Adipose tissue (tissue), 3 donors: Measurements from ENCODE around the gene ZNF680. TPM values are rescaled to one million over a fixed set of nuclear protein-coding genes. Genes with fewer than 3 reads are reported as not detected.
"Not testable (repeated sequence)": the region's sequence is repeated elsewhere in the genome, so short reads cannot be mapped to it uniquely, and the experiment has no call there.

Experiments used
- H3K27ac ChIP-seq: one replicate; pipeline ENCODE4 v1.5.1; 2013; ENCODE audit warnings: low read depth, low read length
- WGBS, 3 donors: extraction: QIAGEN DNeasy Blood & Tissue Kit; methylation state at CpG; one replicate each; pipeline ENCODE4 v1.1.7; 2013; 5-methylcytosine and 5-hydroxymethylcytosine counted together
- polyA plus RNA-seq, 3 donors: library from polyadenylated mRNA; stranded (reverse); fragments of 200-250 nt; gene quantifications; one replicate each; pipeline ENCODE4 v1.2.3, GENCODE V29; 2013
- donor health status: healthy with polysubstance abuse.
- donor health status: Bipolar disorder and iron deficiency.
- donor health status: healthy.

ZNF680 gene
- polyA plus RNA-seq, 3 donors, result 2.2 to 7.1 (median 3.2) TPM

DNA sequence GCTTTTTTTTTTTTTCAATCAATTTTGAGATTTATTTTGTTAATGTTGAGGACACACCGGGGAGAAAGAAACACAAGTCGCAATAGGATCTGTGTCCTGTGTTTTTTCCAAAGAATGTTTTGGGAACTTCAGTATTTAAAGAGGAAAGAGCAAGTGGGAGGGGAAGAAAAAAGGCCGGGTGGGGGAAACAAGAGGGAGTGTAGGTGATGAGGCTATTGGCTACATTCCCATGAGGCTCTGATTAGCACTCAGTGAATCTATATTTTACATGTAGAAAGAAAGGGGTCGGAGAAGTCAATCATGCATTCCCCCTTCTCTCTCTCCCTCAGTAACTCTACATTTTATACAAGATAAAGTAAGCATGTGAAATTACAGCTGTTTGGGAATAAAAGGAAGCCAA lies 4.1 kb downstream of the ZNF680 start:
- WGBS, 3 donors, result 50 to 59% (median 55%) methylated on average over 4 of the region's 4 CpGs
- H3K27ac ChIP-seq, result no peak overlapping the region

DNA sequence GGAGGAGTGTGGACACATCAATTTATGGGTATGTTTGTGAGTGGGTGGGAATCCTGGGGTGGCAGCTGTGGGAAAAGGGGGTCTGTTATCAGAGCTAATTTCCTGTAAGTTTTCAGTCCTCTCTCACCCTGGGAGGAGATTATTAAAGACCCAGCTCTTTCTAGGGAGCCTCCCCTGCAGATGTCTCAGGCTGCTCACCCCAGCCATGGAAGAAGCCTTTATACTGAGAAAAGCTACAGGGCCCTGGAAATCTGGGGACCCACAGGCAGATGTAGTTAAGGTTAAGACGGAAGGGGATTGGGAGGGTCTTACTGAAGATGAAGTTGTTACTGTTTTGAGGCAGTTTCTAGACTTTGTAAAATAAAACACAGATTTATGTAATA lies 4.6 kb downstream of the ZNF680 start:
- WGBS, 3 donors, result 73 to 89% (median 84%) methylated on average over 1 of the region's 1 CpG
- H3K27ac ChIP-seq, result no peak overlapping the region

DNA sequence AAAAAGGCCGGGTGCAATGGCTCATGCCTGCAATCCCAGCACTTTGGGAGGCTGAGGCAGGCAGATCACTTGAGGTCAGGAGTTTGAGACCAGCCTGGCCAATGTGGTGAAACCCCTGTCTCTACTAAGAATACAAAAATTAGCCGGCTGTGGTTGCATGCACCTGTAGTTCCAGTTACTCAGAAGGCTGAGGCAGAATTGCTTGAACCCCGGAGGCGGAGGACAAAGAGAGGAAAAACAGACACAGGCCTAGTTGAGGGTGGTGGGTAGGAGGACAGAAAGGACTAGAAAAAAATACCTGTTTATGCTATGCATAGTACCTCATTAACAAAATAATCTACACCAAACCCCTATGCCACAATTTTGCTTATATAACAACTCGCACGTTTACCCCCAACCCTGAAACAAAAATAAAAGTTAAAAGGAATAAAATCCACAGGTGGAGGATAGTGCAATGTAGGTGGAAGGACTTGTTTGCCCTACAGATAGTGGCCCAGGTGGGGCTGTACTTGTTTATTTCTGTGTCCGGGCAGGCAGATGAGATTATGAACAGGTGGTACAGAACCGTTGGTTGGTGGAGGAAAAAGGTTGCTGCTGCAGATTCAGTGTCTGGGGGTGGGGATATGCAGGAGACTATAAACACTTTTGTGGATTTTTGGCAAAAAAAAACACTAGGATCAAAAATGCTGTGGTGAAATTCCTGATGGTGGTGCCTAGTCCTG lies 5.1 kb downstream of the ZNF680 start:
- 74 to 91% (median 91%) methylated on average over 8 of the region's 8 CpGs for WGBS, 3 donors
- no peak overlapping the region for H3K27ac ChIP-seq

DNA sequence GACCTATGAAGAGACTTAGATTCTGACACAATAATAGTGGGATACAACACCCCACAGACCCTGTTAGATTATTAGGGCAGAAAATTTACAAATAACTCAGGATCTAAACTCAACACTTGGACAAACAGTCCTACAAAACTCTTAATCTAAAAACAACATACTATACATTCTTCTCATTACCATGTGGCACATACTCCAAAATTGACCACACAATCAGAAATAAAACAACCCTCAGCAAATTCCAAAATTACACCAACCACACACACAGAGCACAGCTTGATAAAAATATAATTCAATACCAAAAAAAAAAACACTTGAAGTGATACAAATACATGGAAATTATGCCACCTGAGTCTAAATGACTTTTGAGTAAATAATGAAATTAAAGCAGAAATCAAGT lies 7.8 kb downstream of the ZNF680 start:
- H3K27ac ChIP-seq, result no peak overlapping the region

DNA sequence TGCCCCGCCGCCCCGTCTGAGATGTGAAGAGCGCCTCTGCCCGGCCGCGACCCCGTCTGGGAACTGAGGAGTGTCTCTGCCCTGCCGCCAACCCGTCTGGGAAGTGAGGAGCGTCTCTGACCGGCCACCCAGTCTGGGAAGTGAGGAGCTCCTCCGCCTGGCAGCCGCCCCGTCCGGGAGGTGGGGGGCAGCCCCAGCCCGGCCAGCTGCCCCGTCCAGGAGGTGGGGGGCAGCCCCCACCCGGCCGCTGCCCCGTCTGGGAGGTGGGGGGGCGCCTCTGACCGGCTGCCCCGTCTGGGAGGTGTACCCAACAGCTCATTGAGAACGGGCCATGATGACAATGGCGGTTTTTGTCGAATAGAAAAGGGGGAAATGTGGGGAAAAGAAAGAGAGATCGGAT lies 8.7 kb downstream of the ZNF680 start:
- H3K27ac ChIP-seq, result not testable (repeated sequence)
- 89 to 94% (median 92%) methylated on average over 21 to 25 of the region's 28 CpGs for WGBS, 3 donors

DNA sequence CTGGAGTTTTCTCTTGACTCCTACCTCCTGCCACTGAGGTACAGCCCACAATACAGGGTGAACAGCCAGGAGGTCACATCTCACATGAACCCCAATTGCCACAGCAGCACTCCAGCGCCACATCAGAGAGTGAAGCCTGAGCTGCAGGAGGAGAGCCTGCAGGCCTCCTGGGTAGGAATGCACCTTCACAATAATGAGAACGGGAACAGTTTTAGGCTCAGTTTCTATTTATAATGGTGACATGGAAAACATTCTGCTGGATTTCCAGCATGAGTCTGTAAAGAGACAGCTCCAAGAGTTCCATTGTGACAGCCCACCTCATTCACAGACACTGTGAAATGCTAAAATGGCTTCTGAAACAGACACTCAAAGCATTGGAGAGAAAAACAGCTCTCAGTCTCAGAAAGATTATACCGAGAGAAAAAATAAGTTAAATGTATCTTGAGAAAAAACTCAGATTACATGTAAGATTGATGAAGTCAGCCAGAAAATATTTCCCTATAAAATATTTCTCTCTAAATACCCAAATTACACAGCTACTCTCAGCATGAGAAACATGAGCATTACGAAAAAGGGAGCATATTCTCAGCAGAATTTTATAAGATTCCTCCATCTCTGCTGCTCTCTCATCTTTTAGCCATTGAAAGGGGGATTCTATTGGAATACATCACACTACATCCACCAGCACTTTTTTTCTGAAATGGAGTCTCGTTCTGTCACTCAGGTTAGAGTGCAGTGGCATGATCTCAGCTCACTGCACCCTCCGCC lies 11.3 kb downstream of the ZNF680 start:
- WGBS, 3 donors, result 81 to 88% (median 83%) methylated on average over 6 of the region's 6 CpGs
- H3K27ac ChIP-seq, result no peak overlapping the region

DNA sequence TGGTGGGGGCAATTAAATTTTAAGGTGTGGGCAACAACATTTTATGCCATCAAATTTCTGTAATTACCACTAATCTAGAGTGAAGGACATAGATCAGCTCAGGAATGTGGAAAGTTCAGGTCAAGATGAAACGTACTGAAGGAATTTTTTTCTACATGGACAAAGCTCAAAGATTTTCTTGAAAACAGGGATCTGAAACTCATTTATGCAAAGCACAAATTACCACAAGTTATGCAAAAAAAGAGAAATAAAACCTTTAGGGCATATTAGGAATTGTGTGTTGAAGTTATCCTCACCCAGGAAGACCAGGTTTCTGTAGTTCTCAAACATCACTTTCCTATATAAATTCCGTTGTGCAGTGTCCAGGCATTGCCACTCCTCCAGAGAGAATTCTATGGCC lies 18.9 kb downstream of the ZNF680 start:
- H3K27ac ChIP-seq, result no peak overlapping the region
- 83 to 87% (median 84%) methylated on average over 2 of the region's 2 CpGs for WGBS, 3 donors

DNA sequence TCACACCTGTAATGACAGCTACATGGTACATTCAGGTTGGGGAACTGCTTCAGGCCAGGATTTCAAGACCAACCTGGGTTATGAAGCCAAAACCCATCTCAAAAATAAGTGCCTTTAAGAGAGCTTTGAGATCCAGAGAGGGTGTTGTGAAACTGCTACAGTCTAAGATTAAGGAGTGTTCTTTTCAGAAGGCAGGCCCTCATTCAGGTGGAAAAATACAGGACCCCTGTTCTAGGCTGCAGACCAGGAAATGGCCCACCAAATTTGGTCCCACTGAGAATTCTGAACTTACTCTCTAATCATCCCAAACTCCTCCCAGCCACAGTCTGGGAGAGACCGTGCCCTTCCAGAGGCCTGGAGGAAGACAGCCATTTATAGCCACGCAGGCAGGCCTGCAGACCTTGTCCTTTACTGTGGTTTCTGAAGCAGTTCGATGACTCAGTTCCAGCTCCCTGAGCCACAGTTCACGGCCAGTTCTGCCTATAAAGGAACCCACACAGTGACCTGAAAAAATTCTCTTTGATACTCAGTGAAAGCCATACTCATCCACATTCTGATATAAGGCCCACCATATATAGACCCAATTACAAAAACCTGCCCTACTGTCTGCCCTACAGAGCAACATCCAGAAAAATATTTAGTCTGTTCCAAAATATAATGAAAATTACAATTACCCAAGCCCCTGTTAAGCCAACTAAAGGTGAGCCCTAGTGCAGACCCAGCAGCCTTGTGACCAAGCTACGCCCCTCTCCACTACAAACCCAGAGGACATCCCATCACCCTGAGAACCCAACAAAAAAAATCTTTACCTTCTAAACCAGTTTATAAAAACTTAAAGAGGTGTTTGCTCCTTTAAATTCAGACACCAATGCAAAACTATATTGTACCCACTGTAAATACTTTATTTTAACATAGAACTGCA lies 21.2 kb downstream of the ZNF680 start:
- H3K27ac ChIP-seq, result no peak overlapping the region
- 80 to 92% (median 83%) methylated on average over 5 of the region's 5 CpGs for WGBS, 3 donors

DNA sequence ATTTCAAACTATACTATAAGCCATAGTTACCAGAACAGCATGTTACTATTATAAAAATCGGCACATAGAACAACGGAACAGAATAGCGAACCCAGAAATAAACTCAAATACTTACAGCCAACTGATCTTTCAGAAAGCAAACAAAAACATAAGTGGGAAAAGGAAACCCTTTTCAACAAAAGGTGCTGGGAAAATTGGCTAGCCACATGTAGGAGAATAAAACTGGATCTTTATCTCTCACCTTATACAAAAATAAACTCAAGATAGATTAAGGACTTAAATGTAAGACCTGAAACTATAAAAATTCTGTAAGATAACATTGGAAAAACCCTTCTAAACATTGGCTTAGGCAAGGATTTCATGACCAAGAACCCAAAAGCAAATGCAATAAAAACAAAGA lies 29.1 kb downstream of the ZNF680 start:
- WGBS, 3 donors, result 95 to 98% (median 97%) methylated on average over 3 of the region's 3 CpGs
- H3K27ac ChIP-seq, result no peak overlapping the region

DNA sequence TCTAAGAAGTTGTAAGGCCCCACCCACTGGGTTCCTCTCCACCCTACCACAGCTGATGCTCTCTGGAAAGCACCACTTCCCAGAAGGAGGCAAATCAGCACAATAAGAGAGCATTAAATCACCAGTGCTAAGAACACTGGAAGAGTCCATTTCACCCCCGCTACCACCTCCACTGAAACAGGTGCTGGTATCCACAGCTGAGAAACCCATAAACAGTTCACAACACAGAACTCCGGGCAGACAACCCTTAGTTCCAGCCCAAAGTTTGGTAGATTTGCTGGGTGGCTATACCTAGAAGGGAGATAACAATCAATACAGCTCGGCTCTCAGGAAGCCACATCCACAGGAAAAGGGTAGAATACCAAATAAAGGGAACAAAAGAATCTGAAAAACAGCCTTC lies 34.1 kb downstream of the ZNF680 start:
- no peak overlapping the region for H3K27ac ChIP-seq
- 84 to 93% (median 89%) methylated on average over 3 of the region's 3 CpGs for WGBS, 3 donors

DNA sequence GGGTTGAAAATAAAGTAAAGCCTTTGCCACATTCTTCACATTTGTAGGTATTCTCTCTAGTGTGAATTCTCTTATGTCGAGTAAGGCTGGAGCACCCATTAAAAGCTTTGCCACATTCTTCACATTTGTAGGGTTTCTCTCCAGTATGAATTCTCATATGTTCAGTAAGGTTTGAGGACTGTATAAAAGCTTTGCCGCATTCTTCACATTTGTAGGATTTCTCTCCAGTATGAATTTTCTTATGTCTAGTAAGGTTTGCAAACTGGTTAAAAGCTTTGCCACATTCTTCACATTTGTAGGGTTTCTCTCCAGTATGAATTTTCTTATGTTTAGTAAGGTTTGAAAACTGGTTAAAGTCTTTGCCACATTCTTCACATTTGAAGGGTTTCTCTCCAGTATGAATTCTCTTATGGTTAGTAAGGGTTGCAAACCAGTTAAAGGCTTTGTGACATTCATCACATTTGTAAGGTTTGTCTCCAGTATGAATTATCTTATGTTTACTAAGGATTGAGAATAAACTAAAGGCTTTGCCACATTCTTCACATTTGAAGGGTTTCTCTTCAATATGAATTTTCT lies 41.4 kb downstream of the ZNF680 start:
- H3K27ac ChIP-seq, result no peak overlapping the region
- 96 to 97% (median 97%) methylated on average over 2 of the region's 2 CpGs for WGBS, 3 donors

DNA sequence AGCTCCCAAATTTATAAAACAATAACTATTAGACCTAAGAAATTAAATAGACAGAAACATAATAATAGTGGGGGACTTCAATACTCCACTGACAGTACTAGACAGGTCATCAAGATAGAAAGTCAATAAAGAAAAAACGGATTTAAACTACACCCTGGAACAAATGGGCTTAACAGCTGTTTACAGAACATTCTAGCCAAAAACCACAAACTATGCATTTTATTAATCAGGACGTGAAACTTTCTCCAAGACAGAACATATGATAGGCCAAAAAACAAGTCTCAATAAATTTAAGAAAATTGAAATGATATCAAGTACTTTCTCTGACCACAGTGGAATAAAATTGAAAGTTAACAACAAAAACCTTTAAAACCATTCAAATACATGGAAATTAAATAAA lies 46.4 kb downstream of the ZNF680 start:
- 66 to 73% (median 70%) methylated on average over 2 of the region's 2 CpGs for WGBS, 3 donors
- no peak overlapping the region for H3K27ac ChIP-seq

DNA sequence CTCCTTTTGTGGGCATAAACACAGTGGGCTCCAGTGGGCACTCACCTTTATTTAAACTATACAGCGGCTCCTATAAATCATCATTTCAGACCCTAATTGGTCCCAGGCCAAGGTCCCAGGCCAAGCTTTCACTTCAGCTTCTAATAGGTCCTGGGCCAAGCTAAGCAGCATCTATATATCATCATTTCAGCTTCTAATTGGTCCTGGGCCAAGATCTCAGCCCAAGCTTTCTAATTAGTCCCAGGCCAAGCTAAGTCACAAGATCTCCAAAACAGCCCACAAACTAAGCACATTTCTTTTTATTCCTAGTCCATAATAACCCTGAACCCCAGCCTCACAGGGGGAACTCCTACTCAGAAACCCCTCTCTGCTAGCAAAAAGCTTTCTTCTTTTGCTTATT lies 47.1 kb downstream of the ZNF680 start:
- whole genome bisulfite sequencing, 3 donors, result 82 to 96% (median 89%) methylated on average over 1 of the region's 1 CpG

DNA sequence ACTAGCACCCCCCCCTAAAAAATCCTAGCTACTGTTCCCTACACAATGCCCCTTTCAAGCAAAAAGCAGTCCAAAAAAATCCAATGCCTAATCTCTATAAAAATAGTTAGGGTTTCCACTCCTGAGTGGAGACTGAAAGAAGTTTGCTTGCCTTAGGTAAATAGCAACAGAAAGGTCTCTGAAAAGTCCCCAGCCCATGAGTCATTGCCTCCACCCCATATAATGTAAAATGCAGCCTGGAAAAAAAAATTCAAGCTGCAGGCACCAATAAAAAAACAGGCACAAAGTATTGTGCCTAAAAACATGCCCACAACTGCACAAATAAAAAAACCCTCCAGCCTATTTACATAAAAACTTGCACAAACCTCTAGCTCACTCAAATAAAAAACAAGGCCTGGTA lies 47.5 kb downstream of the ZNF680 start:
- H3K27ac ChIP-seq, result no peak overlapping the region

More for the DNA sequence above, 47.1 kb downstream of the ZNF680 start:
- H3K27ac ChIP-seq, result no peak overlapping the region

DNA sequence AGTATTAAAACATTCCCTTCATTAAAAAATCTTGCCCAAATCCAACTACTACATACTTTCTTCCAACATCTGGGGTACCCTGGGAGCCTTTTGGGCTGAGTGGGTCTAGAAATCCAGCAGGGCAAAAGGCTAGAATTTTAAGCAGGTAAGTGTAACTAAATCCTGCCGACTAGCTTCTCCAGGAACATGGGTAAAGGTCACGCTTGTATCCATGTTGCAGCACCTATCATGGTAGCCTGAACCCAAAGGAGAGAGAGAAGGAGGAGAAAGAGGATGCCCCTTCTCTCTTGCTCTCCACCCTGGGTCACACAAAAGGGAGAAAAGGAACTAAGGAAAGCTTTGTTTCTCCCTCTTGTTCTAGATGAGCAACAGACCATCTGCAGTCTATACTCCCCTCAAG lies 53.3 kb downstream of the ZNF680 start:
- 94 to 100% (median 100%) methylated on average over 2 of the region's 2 CpGs for WGBS, 3 donors
- H3K27ac ChIP-seq, result no peak overlapping the region

DNA sequence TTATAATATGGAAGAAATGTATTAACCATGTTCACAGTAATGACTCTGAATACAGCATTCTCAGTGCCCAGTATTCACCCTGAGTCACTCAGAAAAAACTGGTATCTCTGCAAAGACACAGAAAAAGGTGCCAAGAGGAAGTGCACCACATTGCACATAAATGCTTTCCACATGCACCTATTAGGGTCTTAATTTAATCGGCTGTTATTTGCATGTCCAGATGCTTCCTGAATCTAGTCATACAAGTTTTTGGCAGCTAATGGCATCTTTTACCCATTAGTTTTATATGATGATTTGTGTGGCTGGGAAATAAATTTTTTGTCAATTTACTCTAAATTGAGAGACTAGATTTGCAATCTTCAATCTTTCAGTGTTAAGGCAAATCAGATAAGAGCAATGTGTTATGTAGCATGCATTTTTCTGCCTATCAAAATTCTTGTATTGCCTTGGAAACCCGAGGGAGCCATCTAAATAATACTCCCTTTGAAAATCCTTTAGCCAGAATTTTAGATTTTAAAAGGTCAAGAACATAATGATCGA lies 58.2 kb downstream of the ZNF680 start:
- no peak overlapping the region for H3K27ac ChIP-seq
- WGBS, 3 donors, result 83 to 97% (median 84%) methylated on average over 3 of the region's 3 CpGs

DNA sequence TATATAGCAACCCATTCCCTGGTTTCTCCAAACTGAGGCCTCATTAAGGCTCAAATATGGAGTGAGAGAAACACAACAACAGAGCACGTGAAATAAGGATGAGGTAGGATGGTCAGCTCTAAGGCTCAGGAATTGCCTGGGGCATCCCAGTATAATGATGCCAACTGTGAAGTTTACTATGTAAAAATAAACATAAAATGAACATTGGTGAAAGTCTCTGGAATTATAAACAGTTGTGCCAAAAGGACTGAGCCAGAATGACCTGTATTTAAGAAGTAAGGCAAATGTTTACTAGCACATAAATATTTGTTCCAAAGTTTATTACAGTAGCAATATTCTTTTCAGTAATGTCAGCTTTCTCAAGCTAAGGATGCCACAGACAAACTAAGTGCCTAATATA lies 64.6 kb downstream of the ZNF680 start:
- 80 to 94% (median 92%) methylated on average over 1 of the region's 1 CpG for WGBS, 3 donors
- H3K27ac ChIP-seq, result no peak overlapping the region

DNA sequence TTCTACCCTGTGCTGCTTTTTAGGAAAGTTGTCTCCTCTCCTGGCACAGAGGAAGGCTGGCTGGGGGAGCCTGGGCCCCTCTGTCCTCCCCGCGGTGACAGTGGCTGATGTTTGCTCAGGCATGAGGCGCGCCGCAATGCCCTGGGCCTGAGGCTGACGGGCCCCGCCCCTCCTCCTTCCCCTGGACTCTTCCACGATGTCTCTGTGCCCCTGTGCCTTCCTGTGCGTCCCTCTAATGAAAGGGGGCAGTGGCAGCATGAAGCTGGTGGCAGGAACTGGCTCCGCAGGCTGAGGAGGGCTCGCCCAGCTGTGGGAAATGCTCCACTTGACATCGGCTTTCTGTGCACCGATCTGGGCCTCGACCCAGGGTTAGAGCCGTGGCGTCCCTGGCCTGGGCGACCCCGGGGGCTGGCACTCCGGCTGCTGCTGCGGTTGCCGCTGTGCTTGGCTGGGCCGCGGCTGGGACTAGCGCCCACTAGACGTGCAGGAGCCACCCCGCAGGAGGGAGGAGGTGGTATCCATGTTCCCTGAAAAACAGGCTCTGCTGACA lies 67.9 kb downstream of the ZNF680 start:
- H3K27ac ChIP-seq, result no peak overlapping the region
- WGBS, 3 donors, result 7 to 10% (median 9%) methylated on average over 26 of the region's 26 CpGs
